ENCODE results near the gene CMYA5.

Gene CMYA5

DNA sequence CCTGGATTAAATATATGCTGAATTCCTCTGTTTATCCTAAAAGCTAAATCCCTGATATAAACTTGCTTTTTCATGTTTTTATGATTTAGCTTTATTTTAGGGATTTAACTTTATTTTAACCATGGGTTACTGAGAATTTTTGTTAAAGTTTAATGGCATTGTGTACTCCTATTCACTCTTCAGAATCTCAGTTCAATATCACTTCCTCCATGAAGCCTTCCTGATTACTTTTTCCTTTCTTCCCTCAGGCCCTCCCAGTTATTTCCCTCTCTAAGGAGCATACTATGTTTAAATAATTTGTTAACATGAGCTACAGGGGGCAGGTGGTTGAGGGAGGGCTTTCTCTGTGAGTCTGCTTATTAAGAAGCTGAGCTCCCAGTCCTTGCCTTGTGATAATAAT is 151.5 kb downstream of the CMYA5 start:
- DNase-seq, result no peak

GRCh38 chr5:79842006-79842881 is 152.6 kb downstream of the CMYA5 start:
- no peak for DNase-seq

- DNase-seq, result no peak
Observed at GRCh38 chr5:79842991-79843390, 153.4 kb downstream of the CMYA5 start.

GRCh38 chr5:79843450-79844388 is 154.1 kb downstream of the CMYA5 start:
- DNase-seq, result no peak

- no peak for DNase-seq
Observed at GRCh38 chr5:79844571-79844970, 154.9 kb downstream of the CMYA5 start.

DNA sequence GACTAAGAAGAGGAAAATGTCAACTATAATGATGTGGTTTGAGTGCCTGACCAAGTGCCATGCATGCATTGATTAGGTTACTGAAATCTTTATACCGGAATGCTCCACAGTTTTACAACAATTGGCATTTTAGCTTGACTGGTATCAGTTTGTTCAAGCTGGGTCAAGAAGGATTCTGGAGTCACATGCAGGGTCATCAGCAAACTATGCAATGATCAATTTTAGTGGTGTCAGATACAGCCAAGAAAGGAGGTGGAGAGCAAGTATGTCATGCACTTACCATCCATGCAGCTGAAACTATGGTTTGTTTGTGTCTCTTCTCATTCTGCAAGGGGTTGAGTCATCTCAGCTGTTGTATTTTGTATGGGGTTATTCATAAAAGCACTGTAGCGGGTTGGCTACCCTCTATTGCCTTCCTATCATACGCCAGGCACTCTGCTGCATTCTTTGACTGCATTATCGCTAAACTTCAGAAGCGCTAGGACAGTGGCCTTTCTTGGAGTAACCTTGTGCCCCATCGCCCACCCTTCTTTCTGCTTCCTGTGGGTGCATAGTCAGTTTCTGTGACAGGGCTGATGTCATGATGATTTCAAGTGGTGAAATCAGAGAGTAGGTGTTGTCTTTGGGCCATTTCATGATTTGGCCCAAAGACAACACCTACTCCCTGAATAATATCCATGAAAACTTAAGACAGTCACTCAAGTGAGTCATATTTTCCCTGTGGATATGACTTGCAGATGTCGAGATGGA is 156.0 kb downstream of the CMYA5 start:
- peak; percentile 94 for DNase-seq

- no peak for DNase-seq
Observed at GRCh38 chr5:79846198-79846521, 156.5 kb downstream of the CMYA5 start.

DNA sequence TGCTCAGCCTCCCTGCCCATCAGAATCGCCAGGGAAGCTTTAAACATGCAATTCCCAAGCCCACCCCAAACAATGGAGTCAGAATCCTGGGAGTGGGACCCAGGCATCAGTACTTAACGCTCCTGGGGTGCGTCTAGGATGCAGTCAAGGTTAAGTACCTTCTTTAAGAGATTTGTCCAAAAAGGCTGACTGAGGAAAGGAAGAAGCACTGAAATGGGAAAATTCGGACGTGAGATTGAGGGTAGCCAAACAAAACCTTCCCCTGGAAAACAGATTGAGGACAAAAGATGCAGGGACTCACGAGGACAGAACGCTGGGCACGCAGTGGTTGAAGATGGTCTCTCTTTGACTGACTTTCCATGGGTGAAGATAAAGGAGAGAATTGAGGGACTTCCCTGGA is 157.9 kb downstream of the CMYA5 start:
- no peak for DNase-seq

GRCh38 chr5:79849061-79849460 is 159.4 kb downstream of the CMYA5 start:
- DNase-seq, result no peak

Data from fibroblast of skin of right biceps (primary cell).